H1 (cell line): Measurements from ENCODE around the gene JMJD7. TPM values are rescaled to one million over a fixed set of nuclear protein-coding genes. Genes with fewer than 3 reads are reported as not detected.
A peak's percentile ranks its signal among the peaks of the same experiment; 100 is the strongest.

Source experiments
- CTCF ChIA-PET: fragments of 300-600 bp; sonication (Branson Sonifier 250); formaldehyde crosslinking; loops from one replicate; lab custom pipeline; 2021; ENCODE audit not compliant: partially characterized antibody; lab: Charles Lee
- POLR2A ChIA-PET: fragments of 300-600 bp; sonication (Branson Sonifier 250); formaldehyde crosslinking; loops from one replicate; lab custom pipeline; 2021; ENCODE audit warnings: inconsistent platforms; ENCODE audit not compliant: partially characterized antibody; lab: Charles Lee
- DNase-seq, 2 experiments: peaks; one replicate each; pipeline versions ENCODE4 v3.0.0 to v3.0.0-alpha.2; 2010 to 2022; ENCODE audit warnings: low spot score in 2 of 2, low read depth in 1 of 2, mixed read lengths in 1 of 2
- FAIRE-seq: peaks from 2 replicates; lab custom pipeline; 2011; peaks lifted over from hg19 to GRCh38; lab: Jason Lieb, UNC
- H2AFZ ChIP-seq: 2 replicates; pipeline ENCODE4 v1.8.1; 2012; ENCODE audit warnings: low read length, inconsistent platforms
- H2AK5ac ChIP-seq: 2 replicates; pipeline ENCODE4 v1.6.1; 2013; ENCODE audit warnings: low read depth, low read length
- H2BK120ac ChIP-seq: replicated peaks from 2 replicates; pipeline ENCODE3; 2013; ENCODE audit warnings: low read depth, low read length, inconsistent platforms
- H2BK12ac ChIP-seq: 2 replicates; pipeline ENCODE4 v1.6.1; 2013; ENCODE audit warnings: low read depth, low read length
- H2BK15ac ChIP-seq: 2 replicates; pipeline ENCODE4 v1.6.1; 2013; ENCODE audit warnings: low read length
- H2BK20ac ChIP-seq: 2 replicates; pipeline ENCODE4 v1.6.1; 2013; ENCODE audit warnings: low read length
- H2BK5ac ChIP-seq: 2 replicates; pipeline ENCODE4 v1.6.1; 2013; ENCODE audit warnings: low read depth, low read length
- H3K14ac ChIP-seq: 2 replicates; pipeline ENCODE4 v1.6.1; 2013; ENCODE audit warnings: inconsistent platforms; ENCODE audit not compliant: insufficient read length
- H3K18ac ChIP-seq: 2 replicates; pipeline ENCODE4 v1.6.1; 2013; ENCODE audit warnings: low read length; ENCODE audit errors: extremely low read depth
- H3K23ac ChIP-seq: 2 replicates; pipeline ENCODE4 v1.6.1; 2013; ENCODE audit warnings: inconsistent platforms; ENCODE audit not compliant: insufficient read length
- H3K23me2 ChIP-seq: 2 replicates; pipeline ENCODE4 v1.6.1; 2013; ENCODE audit warnings: low read depth, low read length
- H3K27ac ChIP-seq: 2 replicates; pipeline ENCODE4 v1.6.1; 2011; ENCODE audit warnings: low read depth, low read length, inconsistent platforms
- H3K27me3 ChIP-seq, 4 experiments: replicated peaks in 1 of 4; 1 replicate in 1 of 4; 2 replicates in 3 of 4; pipeline versions ENCODE4 v1.6.1 to v1.8.1; 2011 to 2013; ENCODE audit warnings: low read length in 3 of 4, mild to moderate bottlenecking in 3 of 4, inconsistent platforms in 2 of 4, mixed read lengths in 2 of 4, moderate library complexity in 1 of 4; ENCODE audit not compliant: control insufficient read depth in 3 of 4, insufficient read depth in 3 of 4; ENCODE audit errors: extremely low read depth in 1 of 4
- H3K36me3 ChIP-seq, 4 experiments: 2 replicates each; pipeline versions ENCODE4 v1.6.1 to v1.8.1; 2011 to 2013; ENCODE audit warnings: mild to moderate bottlenecking in 4 of 4, low read length in 3 of 4, moderate library complexity in 2 of 4, control low read depth in 1 of 4, inconsistent platforms in 1 of 4; ENCODE audit not compliant: insufficient read depth in 4 of 4, control insufficient read depth in 2 of 4
- H3K4ac ChIP-seq: replicated peaks from 2 replicates; pipeline ENCODE3; 2013; ENCODE audit warnings: low read length, low read depth, mixed read lengths, inconsistent platforms; ENCODE audit not compliant: insufficient read length
- H3K4me1 ChIP-seq, 4 experiments: replicated peaks in 1 of 4; 1 replicate in 1 of 4; 2 replicates in 3 of 4; pipeline versions ENCODE4 v1.6.1 to v1.8.1; 2011 to 2013; ENCODE audit warnings: low read length in 3 of 4, inconsistent platforms in 2 of 4, mixed read lengths in 1 of 4; ENCODE audit not compliant: insufficient read depth in 4 of 4, control insufficient read depth in 3 of 4
- H3K4me2 ChIP-seq, 2 experiments: 2 replicates each; pipeline versions ENCODE4 v1.6.1 to v1.8.1; 2011 to 2013; ENCODE audit warnings: low read depth in 2 of 2, low read length in 2 of 2, control low read depth in 1 of 2, inconsistent platforms in 1 of 2, mild to moderate bottlenecking in 1 of 2; ENCODE audit not compliant: insufficient read depth in 1 of 2
- H3K4me3 ChIP-seq, 4 experiments: fragments of 200-600, 300-600 bp in 1 of 4; sonication (generic), shearing (Covaris generic), sonication (Bioruptor Twin) in 1 of 4; 2 replicates each; pipeline versions ENCODE4 v1.5.1 to v1.8.1; 2011 to 2016; ENCODE audit warnings: low read length in 4 of 4, low read depth in 3 of 4, control low read depth in 2 of 4, inconsistent platforms in 2 of 4, mild to moderate bottlenecking in 2 of 4, mixed read lengths in 1 of 4, moderate library complexity in 1 of 4; ENCODE audit not compliant: insufficient read depth in 2 of 4; ENCODE audit errors: extremely low read depth in 1 of 4
- H3K56ac ChIP-seq: replicated peaks from 2 replicates; pipeline ENCODE3; 2013; ENCODE audit warnings: low read depth, mild to moderate bottlenecking, mixed read lengths, low read length, inconsistent platforms; ENCODE audit not compliant: insufficient read length
- H3K79me1 ChIP-seq: 2 replicates; pipeline ENCODE4 v1.6.1; 2013; ENCODE audit warnings: low read depth, low read length, control low read depth
- H3K79me2 ChIP-seq, 2 experiments: 2 replicates each; pipeline versions ENCODE4 v1.6.1 to v1.8.1; 2012 to 2013; ENCODE audit warnings: low read length in 2 of 2, mild to moderate bottlenecking in 2 of 2, inconsistent platforms in 1 of 2; ENCODE audit not compliant: insufficient read depth in 2 of 2, control insufficient read depth in 1 of 2
- H3K9ac ChIP-seq, 4 experiments: replicated peaks in 1 of 4; 1 replicate in 1 of 4; 2 replicates in 3 of 4; pipeline versions ENCODE4 v1.6.1 to v1.8.1; 2011 to 2013; ENCODE audit warnings: low read depth in 3 of 4, low read length in 3 of 4, control low read depth in 2 of 4, mild to moderate bottlenecking in 2 of 4, moderate library complexity in 2 of 4, inconsistent platforms in 1 of 4; ENCODE audit errors: extremely low read depth in 1 of 4
- H3K9me3 ChIP-seq, 2 experiments: 2 replicates each; pipeline versions ENCODE4 v1.6.1 to v1.8.1; 2012 to 2013; ENCODE audit warnings: mild to moderate bottlenecking in 2 of 2, moderate library complexity in 2 of 2, control low read depth in 1 of 2, inconsistent platforms in 1 of 2, low read depth in 1 of 2, low read length in 1 of 2, mixed read lengths in 1 of 2; ENCODE audit not compliant: insufficient read depth in 2 of 2
- H4K20me1 ChIP-seq, 2 experiments: replicated peaks in 1 of 2; 2 replicates each; pipeline versions ENCODE3 to v1.8.1; 2011 to 2013; ENCODE audit warnings: inconsistent platforms in 2 of 2, low read length in 2 of 2, mild to moderate bottlenecking in 1 of 2; ENCODE audit not compliant: insufficient read depth in 2 of 2, control insufficient read depth in 1 of 2
- H4K5ac ChIP-seq: 2 replicates; pipeline ENCODE4 v1.6.1; 2013; ENCODE audit warnings: low read length, low read depth, mixed read lengths, inconsistent platforms; ENCODE audit not compliant: insufficient read length
- H4K8ac ChIP-seq: 2 replicates; pipeline ENCODE4 v1.8.0; 2013; ENCODE audit warnings: mild to moderate bottlenecking, moderate library complexity, low read length, inconsistent platforms; ENCODE audit not compliant: insufficient read depth; ENCODE audit errors: extremely low read depth
- H4K91ac ChIP-seq: replicated peaks from 2 replicates; pipeline ENCODE3; 2013; ENCODE audit warnings: low read length, mixed read lengths, inconsistent platforms; ENCODE audit not compliant: insufficient read length
- BACH1 ChIP-seq: IDR thresholded peaks from 2 replicates; pipeline ENCODE4 v1.6.1; 2012; ENCODE audit warnings: low read length, improper control_type of control experiment
- BCL11A ChIP-seq, 2 experiments: IDR thresholded peaks; one replicate each; pipeline ENCODE4 v1.6.1; 2011; ENCODE audit warnings: low read depth in 2 of 2, low read length in 2 of 2, mild to moderate bottlenecking in 2 of 2
- CREB1 ChIP-seq: IDR thresholded peaks from 2 replicates; pipeline ENCODE4 v1.6.1; 2012; ENCODE audit warnings: inconsistent platforms
- MAX ChIP-seq: IDR thresholded peaks from 2 replicates; pipeline ENCODE4 v1.6.1; 2012; ENCODE audit warnings: inconsistent platforms
- NRF1 ChIP-seq: IDR thresholded peaks from 2 replicates; pipeline ENCODE4 v1.6.1; 2011; ENCODE audit warnings: mild to moderate bottlenecking, low read depth, low read length, improper control_type of control experiment
- POLR2AphosphoS5 ChIP-seq: IDR thresholded peaks from 2 replicates; pipeline ENCODE4 v1.6.1; 2011; ENCODE audit warnings: low read depth, low read length
- RAD21 ChIP-seq, 2 experiments: IDR thresholded peaks in 1 of 2; conservative IDR thresholded peaks in 1 of 2; 2 replicates each; pipeline ENCODE4 v1.6.1; 2011; ENCODE audit warnings: low read depth in 2 of 2, low read length in 2 of 2, improper control_type of control experiment in 1 of 2, inconsistent platforms in 1 of 2, mild to moderate bottlenecking in 1 of 2, moderate library complexity in 1 of 2
- RNF2 ChIP-seq: fragments of 200-900, 300-1000 bp; sonication (generic); IDR thresholded peaks from 2 replicates; pipeline ENCODE4 v1.7.1; 2016; ENCODE audit warnings: borderline replicate concordance, low read depth, mild to moderate bottlenecking, antibody characterized with exemption, low read length; ENCODE audit not compliant: poor library complexity, severe bottlenecking; ENCODE audit errors: missing control alignments
- SIRT6 ChIP-seq: IDR thresholded peaks from one replicate; pipeline ENCODE4 v1.7.1; 2012; ENCODE audit warnings: low read length, inconsistent platforms
- SIX5 ChIP-seq: IDR thresholded peaks from 2 replicates; pipeline ENCODE4 v1.6.1; 2011; ENCODE audit warnings: mild to moderate bottlenecking, low read depth, low read length
- TAF1 ChIP-seq: IDR thresholded peaks from 2 replicates; pipeline ENCODE4 v1.6.1; 2011; ENCODE audit warnings: mild to moderate bottlenecking, low read depth, low read length
- TAF7 ChIP-seq: optimal IDR thresholded peaks from 2 replicates; pipeline ENCODE3; 2011; ENCODE audit warnings: low read depth, mild to moderate bottlenecking, inconsistent platforms, low read length, moderate library complexity, borderline replicate concordance
- TCF12 ChIP-seq: IDR thresholded peaks from 2 replicates; pipeline ENCODE4 v1.6.1; 2011; ENCODE audit warnings: low read depth, mild to moderate bottlenecking, low read length
- TEAD4 ChIP-seq: IDR thresholded peaks from 2 replicates; pipeline ENCODE4 v1.6.1; 2012; ENCODE audit warnings: low read depth, low read length, inconsistent platforms, mixed read lengths
- WGBS, 2 experiments: shearing (Covaris generic) in 1 of 2; methylation state at CpG; one replicate each; pipeline versions ENCODE4 v1.1.6 to v1.1.7; 2013 to 2015; ENCODE audit warnings: low lambda C conversion rate in 2 of 2, mixed read lengths in 2 of 2, inconsistent platforms in 1 of 2, low coverage in 1 of 2, missing lambda C conversion rate in 1 of 2; ENCODE audit not compliant: insufficient replicate concordance in 2 of 2, insufficient coverage in 1 of 2, insufficient read length in 1 of 2; ENCODE audit errors: extremely low coverage in 1 of 2, missing lambda C conversion rate in 1 of 2; 5-methylcytosine and 5-hydroxymethylcytosine counted together
- polyA plus RNA-seq, 7 experiments: library from polyadenylated mRNA; depleted of rRNA in 3 of 7; stranded (reverse) in 5 of 7; unstranded in 2 of 7; fragments of >200 nt in 5 of 7; fragments of 200-250 nt in 2 of 7; gene quantifications; 1 replicate in 5 of 7; 2 replicates in 1 of 7; 4 replicates in 1 of 7; pipeline versions ENCODE4 v1.2.1 to v1.2.3, GENCODE V29; 2011 to 2013; ENCODE audit warnings: missing spikeins in 2 of 7, mixed read lengths in 2 of 7
- total RNA-seq: library from RNA; stranded (reverse); fragmentation: NEBNext Ultra II Directional; extraction: Animal tissue kit (Norgen Biotek cat#: 25700); gene quantifications from 2 replicates; pipeline ENCODE4 v1.2.1, GENCODE V29; 2021

The JMJD7 gene
- total and polyA plus RNA-seq, 2 of the 8 experiments (the other 6 are each of a cell fraction or from before 2014, with no cell fraction given), result 15.0 to 20.0 TPM

GRCh38 chr15:41865490-41866055 lies 37.7 kb downstream of the JMJD7 start:
- H3K23ac ChIP-seq, result no peak overlapping the region
- peak overlapping the region; percentile 75 for H4K8ac ChIP-seq
- H3K4me2 ChIP-seq, result no peak overlapping the region
- no peak overlapping the region for H2AK5ac ChIP-seq
- H2BK5ac ChIP-seq, result no peak overlapping the region
- WGBS, 2 experiments, result 90% methylated on average over 16 of the region's 18 CpGs; no CpG with 5 or more reads in 1 of the 2 experiments
- no peak overlapping the region for H3K14ac ChIP-seq
- ChIA-PET POLR2A (interaction anchor here (2.5 to 2.6 kb wide), 2 partner anchors 14 to 15 kb away, joined by 6 to 11 read pairs; no protein-coding TSS in a partner anchor), CTCF (interaction anchor here (0.9 to 4.1 kb wide), 7 partner anchors 11 to 308 kb away, joined by 3 to 22 read pairs (median 4); no protein-coding TSS in a partner anchor)
- H3K4ac ChIP-seq, result no peak overlapping the region
- no peaks in the 10 kb centered on the region for H3K79me1 ChIP-seq
- H3K79me2 ChIP-seq, result no peaks in the 10 kb centered on the region
- no peak overlapping the region for H2AFZ ChIP-seq
- no peak overlapping the region for H2BK20ac ChIP-seq
- H4K20me1 ChIP-seq, result peaks cover 0 to 2% of the 10 kb centered on the region in 2 experiments
- DNase-seq (no peak), FAIRE-seq (no peak)
- H3K23me2 ChIP-seq, result no peaks in the 10 kb centered on the region
- no peaks in the 10 kb centered on the region for H3K36me3 ChIP-seq
- H3K9ac ChIP-seq, result no peak overlapping the region
- H2BK12ac ChIP-seq, result no peak overlapping the region
- no peak overlapping the region for H3K18ac ChIP-seq
- no peaks in the 10 kb centered on the region for H3K9me3 ChIP-seq
- H3K27me3 ChIP-seq, result no peaks in the 10 kb centered on the region; a peak in 2 of 7 replicates
- H4K5ac ChIP-seq, result no peak overlapping the region
- peaks cover 0 to 8% (median 2%) of the 10 kb centered on the region in 4 experiments; a peak in 3 of 7 replicates for H3K4me1 ChIP-seq
- no peak overlapping the region for H3K56ac ChIP-seq
- no peak overlapping the region for H3K4me3 ChIP-seq
- H3K27ac ChIP-seq, result no peak overlapping the region
- no peak overlapping the region for H2BK120ac ChIP-seq
- H2BK15ac ChIP-seq, result no peak overlapping the region
- no peak overlapping the region for H4K91ac ChIP-seq
- TF ChIP-seq RNF2, result no peak
- TF ChIP-seq NRF1, result no peak
- no peak for TF ChIP-seq RAD21 (IDR thresholded peaks at IDR 0.05 in 1 of 2, conservative IDR thresholded peaks at IDR 0.05 in 1 of 2; ENCODE audit: low read depth in 2 of 2, low read length in 2 of 2)
- TF ChIP-seq MAX, result no peak
- no peak for TF ChIP-seq TEAD4
- no peak for TF ChIP-seq BCL11A (IDR thresholded peaks at IDR 0.05; ENCODE audit: low read depth in 2 of 2, low read length in 2 of 2)
- no peak for TF ChIP-seq SIX5
- TF ChIP-seq POLR2AphosphoS5, result no peak
- TF ChIP-seq TAF1, result no peak
- TF ChIP-seq TAF7, result no peak
- no peak for TF ChIP-seq SIRT6
- TF ChIP-seq BACH1, result no peak
- TF ChIP-seq CREB1, result no peak
- TF ChIP-seq TCF12, result no peak
